B cell (primary cell): ENCODE data around the gene ANKRD29. TPM values are rescaled to one million over a fixed set of nuclear protein-coding genes. Genes with fewer than 3 reads are reported as not detected.

ENCODE experiments used
- ATAC-seq: fragments of 200-7000 bp; cut with Tn5 transposase; one replicate; pipeline ENCODE4 v1.10.0; 2021; ENCODE audit warnings: low read depth, mild to moderate bottlenecking, moderate number of reproducible peaks, moderate library complexity
- CTCF ChIA-PET: fragments of 350-600 bp; sonication (Branson Sonifier 250); formaldehyde crosslinking; loops from one replicate; lab custom pipeline; 2021; ENCODE audit warnings: antibody characterized with exemption, inconsistent platforms; lab: Charles Lee
- POLR2A ChIA-PET: fragments of 350-600 bp; sonication (Branson Sonifier 250); formaldehyde crosslinking; loops from one replicate; lab custom pipeline; 2021; ENCODE audit warnings: antibody characterized with exemption; lab: Charles Lee
- DNase-seq: peaks from one replicate; pipeline ENCODE4 v3.0.0; 2013
- H2AFZ ChIP-seq: 2 replicates; pipeline ENCODE4 v1.6.1; 2012; ENCODE audit warnings: mild to moderate bottlenecking, low read depth, low read length; ENCODE audit not compliant: insufficient read depth, poor library complexity, severe bottlenecking
- H3K27ac ChIP-seq, 2 donors: 1 replicate in 1 of 2; 2 replicates in 1 of 2; pipeline ENCODE4 v1.5.1; 2012 to 2013; ENCODE audit warnings: low read length in 2 of 2, mild to moderate bottlenecking in 2 of 2, moderate library complexity in 1 of 2
- H3K27me3 ChIP-seq, 4 experiments: fragments of 200-600 bp in 1 of 4; sonication (generic) in 1 of 4; replicated peaks in 1 of 4; 1 replicate in 2 of 4; 2 replicates in 2 of 4; pipeline versions ENCODE4 v1.6.1 to v1.7.0; 2013 to 2016; ENCODE audit warnings: low read length in 3 of 4, mild to moderate bottlenecking in 2 of 4, mixed read lengths in 1 of 4, moderate library complexity in 1 of 4; ENCODE audit not compliant: insufficient read depth in 4 of 4, control insufficient read depth in 3 of 4; ENCODE audit errors: control extremely low read depth in 1 of 4
- H3K36me3 ChIP-seq, 2 experiments: replicated peaks in 1 of 2; 1 replicate in 1 of 2; 2 replicates in 1 of 2; pipeline versions ENCODE4 v1.6.1 to v1.7.1; 2013; ENCODE audit warnings: low read length in 1 of 2; ENCODE audit not compliant: insufficient read depth in 2 of 2, control insufficient read depth in 1 of 2; ENCODE audit errors: control extremely low read depth in 1 of 2, extremely low read depth in 1 of 2
- H3K4me1 ChIP-seq, 2 donors: fragments of 200-600 bp in 1 of 2; sonication (generic) in 1 of 2; 1 replicate in 1 of 2; 2 replicates in 1 of 2; pipeline versions ENCODE4 v1.5.1 to v1.6.1; 2013 to 2017; ENCODE audit warnings: low read length in 2 of 2; ENCODE audit not compliant: control insufficient read depth in 2 of 2, insufficient read depth in 2 of 2
- H3K4me2 ChIP-seq: replicated peaks from 2 replicates; pipeline ENCODE3; 2012; ENCODE audit warnings: mild to moderate bottlenecking, low read depth, low read length; ENCODE audit not compliant: poor library complexity, severe bottlenecking
- H3K4me3 ChIP-seq, 5 experiments: fragments of 200-600 bp in 1 of 5; sonication (generic) in 1 of 5; 1 replicate in 3 of 5; 2 replicates in 2 of 5; pipeline versions ENCODE4 v1.5.1 to v1.7.0; 2011 to 2016; ENCODE audit warnings: low read length in 4 of 5, mild to moderate bottlenecking in 4 of 5, low read depth in 2 of 5, control low read depth in 1 of 5, moderate library complexity in 1 of 5; ENCODE audit not compliant: insufficient read depth in 1 of 5; ENCODE audit errors: control extremely low read depth in 1 of 5, extremely low read depth in 1 of 5
- H3K79me2 ChIP-seq: fragments of 200-600 bp; sonication (generic); one replicate; pipeline ENCODE4 v1.6.0; 2016; ENCODE audit warnings: low read length; ENCODE audit not compliant: control insufficient read depth, insufficient read depth
- H3K9ac ChIP-seq: fragments of 200-600 bp; sonication (generic); 2 replicates; pipeline ENCODE4 v1.6.1; 2017; ENCODE audit warnings: mild to moderate bottlenecking, low read length, moderate library complexity
- H3K9me3 ChIP-seq, 3 donors: one replicate each; pipeline versions ENCODE4 v1.6.1 to v1.7.1; 2013; ENCODE audit warnings: low read length in 2 of 3; ENCODE audit not compliant: control insufficient read depth in 2 of 3, insufficient read depth in 1 of 3; ENCODE audit errors: control extremely low read depth in 1 of 3
- H4K20me1 ChIP-seq: 2 replicates; pipeline ENCODE4 v1.6.0; 2012; ENCODE audit warnings: mild to moderate bottlenecking, low read length; ENCODE audit not compliant: insufficient read depth, control insufficient read depth, poor library complexity, severe bottlenecking
- H3K27ac Mint-ChIP-seq: one replicate; pipeline ENCODE4 v1.8.0; 2021; ENCODE audit warnings: mixed read lengths
- H3K27me3 Mint-ChIP-seq: one replicate; pipeline ENCODE4 v1.8.0; 2021; ENCODE audit warnings: mixed read lengths
- H3K4me1 Mint-ChIP-seq: one replicate; pipeline ENCODE4 v1.8.0; 2021; ENCODE audit warnings: mixed read lengths
- H3K4me3 Mint-ChIP-seq: one replicate; pipeline ENCODE4 v1.8.0; 2021; ENCODE audit warnings: mixed read lengths
- H3K9me3 Mint-ChIP-seq: one replicate; pipeline ENCODE4 v1.8.0; 2022; ENCODE audit warnings: mixed read lengths; ENCODE audit not compliant: insufficient read depth
- EZH2 ChIP-seq: IDR thresholded peaks from 2 replicates; pipeline ENCODE4 v1.6.1; 2012; ENCODE audit warnings: borderline replicate concordance, low read depth, mild to moderate bottlenecking, moderate library complexity, low read length; ENCODE audit not compliant: insufficient read depth, poor library complexity, severe bottlenecking
- WGBS: methylation state at CpG from one replicate; pipeline ENCODE4 v1.1.5; 2013; ENCODE audit warnings: missing lambda C conversion rate; ENCODE audit not compliant: insufficient coverage; 5-methylcytosine and 5-hydroxymethylcytosine counted together
- intact Hi-C: fragments of 100-400 bp; cut with micrococcal nuclease; formaldehyde crosslinking; loops from one replicate; pipeline ENCODE4 v1.10.0; 2022
- polyA plus RNA-seq: library from polyadenylated mRNA; depleted of rRNA; stranded (reverse); fragments of >200 nt; gene quantifications from 2 replicates; pipeline ENCODE4 v1.2.3, GENCODE V29; 2012
- total RNA-seq, 2 donors: library from RNA; stranded (reverse); fragments of 120-200 nt in 1 of 2; gene quantifications; 1 replicate in 1 of 2; 2 replicates in 1 of 2; pipeline versions ENCODE4 v1.2.3 to v1.2.4, GENCODE V29; 2013 to 2022
- TF ChIP-seq, protein P1 (sequence below): fragments of 200-600 bp; IDR thresholded peaks from one replicate; pipeline ENCODE4 v1.8.0; 2022; ENCODE audit warnings: antibody characterized with exemption, mild to moderate bottlenecking

Gene ANKRD29
- total and polyA plus RNA-seq, 2 donors (not counting 1 experiment from before 2014, with no cell fraction given) = not detected

DNA sequence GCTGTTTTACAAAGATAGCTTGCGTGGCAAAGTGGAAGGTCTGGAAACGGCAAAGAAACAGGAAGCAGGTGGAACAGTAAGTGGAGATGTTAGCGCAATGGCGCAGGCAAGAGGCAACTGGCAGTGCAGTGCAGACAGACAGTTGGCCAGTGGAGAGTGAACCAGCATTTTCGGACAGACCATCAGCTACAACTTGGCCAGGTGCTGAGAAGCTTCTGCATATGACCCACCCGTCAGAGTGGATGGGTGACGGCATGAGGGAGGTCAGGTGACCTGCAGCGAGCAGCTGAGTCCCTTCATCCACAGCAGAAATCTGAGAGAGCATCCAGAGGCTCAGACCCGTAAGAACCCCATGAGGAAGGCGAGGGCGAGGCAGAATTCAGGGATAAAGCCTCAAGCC is 110.2 kb downstream of the ANKRD29 start:
- H3K79me2 ChIP-seq = no peaks in the 10 kb centered on the region
- POLR2A ChIA-PET = no interaction called here

DNA sequence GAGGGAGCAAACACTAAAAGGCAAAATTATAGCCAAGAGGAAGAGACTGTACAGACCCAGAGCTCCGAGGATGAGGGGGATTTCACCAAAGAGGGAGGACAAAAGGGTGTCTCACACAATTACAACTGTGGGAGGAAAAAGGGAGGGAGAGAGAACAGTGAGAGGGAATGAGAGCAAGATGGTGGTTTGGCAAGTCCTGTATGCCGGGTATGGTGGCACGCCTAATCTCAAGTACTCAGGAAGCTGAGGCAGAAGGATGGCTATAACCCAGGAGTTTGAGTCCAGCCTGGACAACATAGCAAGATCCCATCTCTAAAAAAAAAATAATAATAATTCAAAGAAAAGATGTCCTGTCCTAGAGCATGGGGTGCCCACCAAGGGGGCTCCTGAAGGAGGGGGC is 110.7 kb downstream of the ANKRD29 start:
- Histone ChIP-seq H3K27me3 (no peaks in the 10 kb centered on the region), H2AFZ (no peak overlapping the region), H3K27ac (no peak overlapping the region), H3K9ac (no peak overlapping the region), H4K20me1 (no peaks in the 10 kb centered on the region), H3K4me1 (no peaks in the 10 kb centered on the region), H3K4me3 (no peak overlapping the region), H3K79me2 (no peaks in the 10 kb centered on the region), H3K9me3 (no peaks in the 10 kb centered on the region), H3K4me2 (no peak overlapping the region), H3K36me3 (peaks cover 4 to 76% of the 10 kb centered on the region in 2 experiments)
- intact Hi-C loops = no loop called here
- Mint-ChIP-seq H3K9me3 (no peaks in the 10 kb centered on the region), H3K27ac (no peak overlapping the region), H3K4me3 (no peak overlapping the region), H3K4me1 (no peaks in the 10 kb centered on the region), H3K27me3 (no peaks in the 10 kb centered on the region)
- ATAC-seq = no peak
- TF ChIP-seq EZH2 = no peak
- TF ChIP-seq, protein P1, sequence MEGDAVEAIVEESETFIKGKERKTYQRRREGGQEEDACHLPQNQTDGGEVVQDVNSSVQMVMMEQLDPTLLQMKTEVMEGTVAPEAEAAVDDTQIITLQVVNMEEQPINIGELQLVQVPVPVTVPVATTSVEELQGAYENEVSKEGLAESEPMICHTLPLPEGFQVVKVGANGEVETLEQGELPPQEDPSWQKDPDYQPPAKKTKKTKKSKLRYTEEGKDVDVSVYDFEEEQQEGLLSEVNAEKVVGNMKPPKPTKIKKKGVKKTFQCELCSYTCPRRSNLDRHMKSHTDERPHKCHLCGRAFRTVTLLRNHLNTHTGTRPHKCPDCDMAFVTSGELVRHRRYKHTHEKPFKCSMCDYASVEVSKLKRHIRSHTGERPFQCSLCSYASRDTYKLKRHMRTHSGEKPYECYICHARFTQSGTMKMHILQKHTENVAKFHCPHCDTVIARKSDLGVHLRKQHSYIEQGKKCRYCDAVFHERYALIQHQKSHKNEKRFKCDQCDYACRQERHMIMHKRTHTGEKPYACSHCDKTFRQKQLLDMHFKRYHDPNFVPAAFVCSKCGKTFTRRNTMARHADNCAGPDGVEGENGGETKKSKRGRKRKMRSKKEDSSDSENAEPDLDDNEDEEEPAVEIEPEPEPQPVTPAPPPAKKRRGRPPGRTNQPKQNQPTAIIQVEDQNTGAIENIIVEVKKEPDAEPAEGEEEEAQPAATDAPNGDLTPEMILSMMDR = no peak
- WGBS = 100% methylated on average over 1 of the region's 3 CpGs
- POLR2A ChIA-PET = no interaction called here
- CTCF ChIA-PET = interaction anchor here (1.5 kb wide), 1 partner anchor 37 kb away, joined by 3 read pairs; no protein-coding TSS in a partner anchor
- no peak for DNase-seq

More for the DNA sequence above, 110.2 kb downstream of the ANKRD29 start:
- ATAC-seq (no peak), DNase-seq (no peak)
- Histone ChIP-seq H3K4me2 (no peak overlapping the region), H4K20me1 (no peaks in the 10 kb centered on the region), H2AFZ (no peak overlapping the region), H3K27me3 (no peaks in the 10 kb centered on the region), H3K4me3 (no peak overlapping the region), H3K36me3 (peaks cover 4 to 74% of the 10 kb centered on the region in 2 experiments), H3K9me3 (no peaks in the 10 kb centered on the region), H3K27ac (no peak overlapping the region), H3K4me1 (no peaks in the 10 kb centered on the region), H3K9ac (no peak overlapping the region)
- Mint-ChIP-seq H3K4me3 (no peak overlapping the region), H3K27ac (no peak overlapping the region), H3K9me3 (no peaks in the 10 kb centered on the region), H3K4me1 (no peaks in the 10 kb centered on the region), H3K27me3 (no peaks in the 10 kb centered on the region)
- whole genome bisulfite sequencing = 89% methylated on average over 11 of the region's 11 CpGs
- intact Hi-C loops = no loop called here
- CTCF ChIA-PET = interaction anchor here (0.6 to 1.5 kb wide), 2 partner anchors 27 to 37 kb away, joined by 3 to 4 read pairs; no protein-coding TSS in a partner anchor
- no peak for TF ChIP-seq EZH2
- TF ChIP-seq, protein P1 = no peak
